Osteocyte (in vitro differentiated cells): Measurements from ENCODE around the gene PHF23. TPM values are rescaled to one million over a fixed set of nuclear protein-coding genes. Genes with fewer than 3 reads are reported as not detected.

ENCODE experiments used
- DNase-seq: peaks from one replicate; pipeline ENCODE4 v3.0.0; 2021; ENCODE audit warnings: mixed read lengths; ENCODE audit not compliant: unreplicated experiment; ENCODE audit errors: extremely low spot score
- H3K27ac Mint-ChIP-seq: one replicate; pipeline ENCODE4 v1.8.0; 2021; ENCODE audit warnings: mild to moderate bottlenecking, mixed read lengths; ENCODE audit not compliant: unreplicated experiment
- H3K27me3 Mint-ChIP-seq: one replicate; pipeline ENCODE4 v1.8.0; 2021; ENCODE audit warnings: mixed read lengths; ENCODE audit not compliant: unreplicated experiment
- H3K36me3 Mint-ChIP-seq: one replicate; pipeline ENCODE4 v1.8.0; 2021; ENCODE audit warnings: mixed read lengths; ENCODE audit not compliant: unreplicated experiment
- H3K4me1 Mint-ChIP-seq: one replicate; pipeline ENCODE4 v1.8.0; 2021; ENCODE audit warnings: mixed read lengths; ENCODE audit not compliant: unreplicated experiment
- H3K4me3 Mint-ChIP-seq: one replicate; pipeline ENCODE4 v1.8.0; 2021; ENCODE audit warnings: mild to moderate bottlenecking, moderate library complexity, mixed read lengths; ENCODE audit not compliant: unreplicated experiment
- H3K9me3 Mint-ChIP-seq: one replicate; pipeline ENCODE4 v1.8.0; 2021; ENCODE audit warnings: mixed read lengths; ENCODE audit not compliant: unreplicated experiment
- total RNA-seq: library from RNA; stranded (reverse); gene quantifications from 2 replicates; pipeline ENCODE4 v1.2.1, GENCODE V29; 2021
- TF ChIP-seq, protein P1 (sequence below): fragments of 200-600 bp; sonication (generic); IDR thresholded peaks from 2 replicates; pipeline ENCODE4 v1.5.0; 2021; ENCODE audit warnings: antibody characterized with exemption, mild to moderate bottlenecking, moderate library complexity

PHF23 gene
- total RNA-seq, 1 donor from 2014 or later = 51.6 TPM

DNA sequence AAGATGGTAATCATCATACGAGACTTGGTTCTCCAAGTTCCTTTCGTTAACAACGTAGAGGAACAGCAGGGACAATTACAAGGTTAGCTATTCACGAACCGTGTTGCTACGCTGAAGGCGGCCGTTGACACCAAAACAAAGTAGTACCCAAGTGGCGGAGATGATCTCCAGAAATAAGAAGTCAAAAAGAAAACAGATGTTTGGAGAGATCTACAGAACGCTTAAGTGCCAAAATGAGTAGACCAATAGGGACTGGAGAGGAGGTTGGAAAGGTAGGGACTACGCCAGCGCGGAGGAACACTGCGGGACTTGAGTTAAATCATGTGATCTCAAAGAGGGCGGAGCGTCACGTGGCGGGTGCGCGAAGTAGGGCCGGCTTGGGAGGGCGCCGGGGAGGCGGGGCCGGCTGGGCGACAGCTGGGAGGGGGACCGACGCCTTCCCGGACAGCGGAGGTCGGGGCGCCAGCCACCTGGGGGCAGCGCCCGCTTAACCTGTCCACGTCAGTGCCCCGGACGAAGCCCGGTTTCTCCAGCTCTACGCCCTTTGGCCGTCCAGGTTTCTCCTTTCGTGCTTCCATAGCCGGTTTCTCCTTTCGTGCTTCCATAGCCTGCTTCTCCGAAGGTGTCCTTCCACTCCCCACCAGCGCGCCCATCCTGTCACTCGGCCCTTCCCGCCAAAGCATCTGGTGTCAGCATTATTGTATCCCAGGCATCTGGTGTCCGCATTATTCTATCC, 3.6 kb upstream of the PHF23 start:
- peak; percentile 97 for DNase-seq
- no peaks in the 10 kb centered on the region for H3K27me3 Mint-ChIP-seq

DNA sequence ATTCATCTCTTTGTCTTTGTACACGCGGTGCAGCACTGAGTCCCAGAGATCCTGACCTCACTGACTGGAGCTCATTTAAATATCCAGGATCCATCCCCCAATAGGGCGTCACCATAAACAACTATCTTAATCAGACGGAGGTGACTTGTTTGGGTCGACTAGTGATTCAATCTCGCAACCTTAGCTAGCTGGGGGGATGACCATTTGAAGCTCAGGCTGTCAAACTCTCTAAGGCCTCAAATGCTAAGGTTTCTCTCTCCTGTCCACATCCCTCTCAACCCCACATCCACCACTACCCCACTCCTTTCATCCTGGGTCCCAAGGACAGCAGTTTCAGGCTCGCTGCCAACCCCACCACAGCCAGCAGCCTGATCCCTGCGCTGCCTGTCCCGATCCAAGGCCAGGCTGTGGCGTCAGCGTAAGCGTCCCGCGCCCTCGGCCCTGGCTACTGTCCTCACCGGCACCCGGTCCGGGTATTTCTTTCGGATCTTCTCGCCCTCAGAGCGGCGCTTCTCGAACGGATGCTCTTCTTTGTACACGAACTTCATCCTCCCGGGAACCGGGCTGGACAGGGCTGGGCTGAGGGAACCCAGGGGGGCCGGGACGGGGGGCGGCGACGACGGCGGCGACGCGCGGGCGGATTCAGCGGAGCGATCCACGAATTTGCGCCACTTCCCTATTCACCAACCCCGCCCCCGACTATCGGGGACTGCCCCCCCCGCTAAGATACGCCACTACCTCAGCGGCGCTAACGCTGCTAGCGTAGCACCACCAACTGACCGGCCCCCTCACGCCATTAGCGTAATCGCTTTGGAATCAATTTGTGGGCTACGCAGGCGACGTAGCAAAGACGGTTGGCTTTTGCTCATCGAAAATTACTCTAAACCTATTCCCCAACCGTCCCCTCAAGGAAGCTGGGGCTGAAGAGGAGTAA, 2.8 kb upstream of the PHF23 start, which contains the start of gene GABARAP:
GABARAP (minus strand) TSS at position 667 of the 934 bp plus-strand sequence; CDS start at position 548, 119 bp downstream.
- Mint-ChIP-seq H3K4me1 (peaks cover 36% of the 10 kb centered on the region), H3K36me3 (peaks cover 42% of the 10 kb centered on the region), H3K27ac (peak within 1 kb of the TSS; percentile 99), H3K9me3 (no peaks in the 10 kb centered on the region), H3K27me3 (no peaks in the 10 kb centered on the region), H3K4me3 (peak within 1 kb of the TSS; percentile 99)
- peak; percentile 98 for DNase-seq
- TF ChIP-seq, protein P1, sequence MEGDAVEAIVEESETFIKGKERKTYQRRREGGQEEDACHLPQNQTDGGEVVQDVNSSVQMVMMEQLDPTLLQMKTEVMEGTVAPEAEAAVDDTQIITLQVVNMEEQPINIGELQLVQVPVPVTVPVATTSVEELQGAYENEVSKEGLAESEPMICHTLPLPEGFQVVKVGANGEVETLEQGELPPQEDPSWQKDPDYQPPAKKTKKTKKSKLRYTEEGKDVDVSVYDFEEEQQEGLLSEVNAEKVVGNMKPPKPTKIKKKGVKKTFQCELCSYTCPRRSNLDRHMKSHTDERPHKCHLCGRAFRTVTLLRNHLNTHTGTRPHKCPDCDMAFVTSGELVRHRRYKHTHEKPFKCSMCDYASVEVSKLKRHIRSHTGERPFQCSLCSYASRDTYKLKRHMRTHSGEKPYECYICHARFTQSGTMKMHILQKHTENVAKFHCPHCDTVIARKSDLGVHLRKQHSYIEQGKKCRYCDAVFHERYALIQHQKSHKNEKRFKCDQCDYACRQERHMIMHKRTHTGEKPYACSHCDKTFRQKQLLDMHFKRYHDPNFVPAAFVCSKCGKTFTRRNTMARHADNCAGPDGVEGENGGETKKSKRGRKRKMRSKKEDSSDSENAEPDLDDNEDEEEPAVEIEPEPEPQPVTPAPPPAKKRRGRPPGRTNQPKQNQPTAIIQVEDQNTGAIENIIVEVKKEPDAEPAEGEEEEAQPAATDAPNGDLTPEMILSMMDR = no peak

More for the DNA sequence above, 3.6 kb upstream of the PHF23 start:
- Mint-ChIP-seq H3K27ac (peak overlapping the region; percentile 99), H3K36me3 (peaks cover 40% of the 10 kb centered on the region), H3K4me1 (peaks cover 30% of the 10 kb centered on the region), H3K9me3 (no peaks in the 10 kb centered on the region), H3K4me3 (peak overlapping the region; percentile 99)
- TF ChIP-seq, protein P1 = no peak

DNA sequence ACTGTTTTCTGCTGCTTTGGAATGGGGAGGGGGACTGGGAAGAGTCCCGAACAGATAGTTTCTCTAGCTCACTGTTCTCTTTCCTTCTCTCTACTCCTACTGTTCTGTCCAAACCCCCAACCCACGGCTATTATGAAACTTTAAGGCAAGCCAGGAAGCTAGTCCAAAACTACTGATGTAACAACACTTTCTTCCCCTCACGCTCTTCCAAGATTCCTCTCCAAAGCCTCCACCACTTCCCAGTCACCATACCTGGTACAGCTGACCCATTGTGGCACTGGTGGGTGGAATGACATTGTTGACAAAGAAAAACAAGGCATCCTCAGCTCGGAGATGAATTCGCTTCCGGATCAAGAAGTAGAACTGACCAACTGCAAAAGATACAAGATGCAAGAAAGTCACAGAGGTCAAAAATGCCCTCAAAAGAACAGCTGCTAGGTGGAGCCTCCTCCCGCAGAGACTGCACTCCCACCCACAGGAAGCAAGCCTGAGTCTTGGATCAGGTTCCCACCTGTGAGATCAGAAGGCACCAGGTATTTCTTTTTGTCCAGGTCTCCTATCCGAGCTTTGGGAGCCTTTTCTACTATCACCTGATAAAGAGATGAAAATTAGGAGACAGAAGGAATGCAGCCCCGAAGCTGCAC, 2.0 kb upstream of the PHF23 start:
- Mint-ChIP-seq H3K27ac (peak overlapping the region; percentile 99), H3K36me3 (peaks cover 42% of the 10 kb centered on the region), H3K9me3 (no peaks in the 10 kb centered on the region), H3K4me1 (peaks cover 41% of the 10 kb centered on the region), H3K4me3 (peak overlapping the region; percentile 99), H3K27me3 (no peaks in the 10 kb centered on the region)
- no peak for DNase-seq
- TF ChIP-seq, protein P1 = no peak

DNA sequence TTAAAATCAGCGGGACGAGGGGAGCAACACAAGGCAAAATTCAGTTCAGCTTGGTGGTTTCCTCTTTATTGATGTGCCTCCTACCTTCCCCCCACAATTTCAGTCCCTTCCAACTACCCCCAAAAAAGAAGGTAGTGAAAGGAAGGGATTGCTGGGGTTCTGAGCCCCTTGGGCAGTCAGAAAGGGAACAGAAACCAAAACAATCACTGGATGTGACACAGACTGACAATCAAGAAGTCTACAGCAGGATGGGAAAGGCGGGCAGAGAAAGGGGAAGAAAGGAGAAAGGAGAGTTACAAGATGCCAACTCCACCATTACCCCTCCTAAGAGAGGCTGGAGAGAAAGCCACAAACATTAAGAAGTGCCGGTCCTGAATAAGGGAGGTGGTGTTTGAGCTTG, 1.1 kb upstream of the PHF23 start:
- no peaks in the 10 kb centered on the region for H3K9me3 Mint-ChIP-seq
- H3K4me3 Mint-ChIP-seq = peak overlapping the region; percentile 99
- peak overlapping the region; percentile 93 for H3K27ac Mint-ChIP-seq
- DNase-seq = no peak
- peaks cover 42% of the 10 kb centered on the region for H3K36me3 Mint-ChIP-seq
- H3K4me1 Mint-ChIP-seq = peaks cover 49% of the 10 kb centered on the region
- H3K27me3 Mint-ChIP-seq = no peaks in the 10 kb centered on the region
- TF ChIP-seq, protein P1 = no peak
